ENCODE data around the gene LIPK.
A peak's percentile ranks its signal among the peaks of the same experiment; 100 is the strongest.
"Not testable (repeated sequence)": the region's sequence is repeated elsewhere in the genome, so short reads cannot be mapped to it uniquely, and the experiment has no call there.

LIPK gene

GRCh38 chr10:88728107-88728763 lies 22.2 kb downstream of the LIPK start:
- DNase-seq (ENCODE audit: low read depth): peak; percentile 80
- TF ChIP-seq MAX (IDR thresholded peaks at IDR 0.05; ENCODE audit: low read depth, low read length): no peak
- peak; percentile 83 for TF ChIP-seq CTCF (IDR thresholded peaks at IDR 0.05; ENCODE audit: low read depth, low read length)
- no peak overlapping the region for H3K4me3 ChIP-seq (ENCODE audit: low read depth, low read length)

GRCh38 chr10:88730864-88731263 lies 24.8 kb downstream of the LIPK start:
- DNase-seq (ENCODE audit: low read depth): no peak
- TF ChIP-seq POLR2A (IDR thresholded peaks at IDR 0.05; ENCODE audit: extremely low read depth, insufficient read length) (no peak), MAX (IDR thresholded peaks at IDR 0.05; ENCODE audit: low read depth, low read length) (no peak)

GRCh38 chr10:88731296-88731695 lies 25.2 kb downstream of the LIPK start:
- no peak for DNase-seq (ENCODE audit: low read depth)
- TF ChIP-seq MYC (IDR thresholded peaks at IDR 0.05; ENCODE audit: low read depth, low read length) (no peak), CTCF (IDR thresholded peaks at IDR 0.05; ENCODE audit: low read depth, low read length) (no peak), MAX (IDR thresholded peaks at IDR 0.05; ENCODE audit: low read depth, low read length) (no peak), POLR2A (IDR thresholded peaks at IDR 0.05; ENCODE audit: extremely low read depth, insufficient read length) (no peak)
- H3K4me3 ChIP-seq (ENCODE audit: low read depth, low read length): no peak overlapping the region

More at GRCh38 chr10:88730864-88731263, 24.8 kb downstream of the LIPK start:
- no peak overlapping the region for H3K4me3 ChIP-seq (ENCODE audit: low read depth, low read length)

- H3K4me3 ChIP-seq (ENCODE audit: low read depth, low read length): no peak overlapping the region
- no peak for DNase-seq (ENCODE audit: low read depth)
- TF ChIP-seq MYC (IDR thresholded peaks at IDR 0.05; ENCODE audit: low read depth, low read length) (no peak), POLR2A (IDR thresholded peaks at IDR 0.05; ENCODE audit: extremely low read depth, insufficient read length) (no peak), CTCF (IDR thresholded peaks at IDR 0.05; ENCODE audit: low read depth, low read length) (no peak), MAX (IDR thresholded peaks at IDR 0.05; ENCODE audit: low read depth, low read length) (no peak)
These were observed 27.2 kb downstream of the LIPK start for GRCh38 chr10:88733215-88733614.

GRCh38 chr10:88735661-88736060 lies 29.6 kb downstream of the LIPK start:
- H3K4me3 ChIP-seq (ENCODE audit: low read depth, low read length): no peak overlapping the region
- DNase-seq (ENCODE audit: low read depth): no peak
- TF ChIP-seq MAX (IDR thresholded peaks at IDR 0.05; ENCODE audit: low read depth, low read length) (no peak), MYC (IDR thresholded peaks at IDR 0.05; ENCODE audit: low read depth, low read length) (no peak), CTCF (IDR thresholded peaks at IDR 0.05; ENCODE audit: low read depth, low read length) (no peak), POLR2A (IDR thresholded peaks at IDR 0.05; ENCODE audit: extremely low read depth, insufficient read length) (no peak)

- peak; percentile 27 for DNase-seq (ENCODE audit: low read depth)
These were observed 35.9 kb downstream of the LIPK start for GRCh38 chr10:88741921-88742320.

GRCh38 chr10:88742448-88742847 lies 36.4 kb downstream of the LIPK start:
- TF ChIP-seq MAX (IDR thresholded peaks at IDR 0.05; ENCODE audit: low read depth, low read length): no peak
- no peak for TF ChIP-seq MYC (IDR thresholded peaks at IDR 0.05; ENCODE audit: low read depth, low read length)
- TF ChIP-seq POLR2A (IDR thresholded peaks at IDR 0.05; ENCODE audit: extremely low read depth, insufficient read length): no peak

More at GRCh38 chr10:88741921-88742320, 35.9 kb downstream of the LIPK start:
- H3K4me3 ChIP-seq (ENCODE audit: low read depth, low read length): not testable (repeated sequence)

More at GRCh38 chr10:88742448-88742847, 36.4 kb downstream of the LIPK start:
- no peak for DNase-seq (ENCODE audit: low read depth)
- H3K4me3 ChIP-seq (ENCODE audit: low read depth, low read length): no peak overlapping the region

Data from NB4 (cell line).